Measurements from ENCODE around the gene PLA2G2E.

GRCh38 chr1:19893687-19894086 lies 29.7 kb downstream of the PLA2G2E start:
- no peak for TF ChIP-seq CTCF (IDR thresholded peaks at IDR 0.05; ENCODE audit: insufficient read depth, low read depth, low read length)
- TF ChIP-seq EZH2 (IDR thresholded peaks at IDR 0.05; ENCODE audit: insufficient read depth, low read length) = no peak
